Activated CD8-positive, alpha-beta memory T cell treated with anti-CD3 and anti-CD28 coated beads, Interleukin-2, amount 10 ng/mL, durations not matched to agents 7 days and 5 days (primary cell): ENCODE measurements around the gene CCN5. TPM values are rescaled to one million over a fixed set of nuclear protein-coding genes. Genes with fewer than 3 reads are reported as not detected.

ENCODE experiments used
- ATAC-seq: fragments of 150-1000 bp; cut with Tn5 transposase; one replicate; pipeline ENCODE4 v1.10.0; 2021; ENCODE audit warnings: moderate library complexity
- CTCF ChIA-PET: fragments of 350-600 bp; sonication (Branson Sonifier 250); formaldehyde crosslinking; loops from one replicate; lab custom pipeline; 2021; ENCODE audit warnings: antibody characterized with exemption; lab: Charles Lee
- DNase-seq: peaks from one replicate; pipeline ENCODE4 v3.0.0-alpha.2; 2020
- H3K27ac Mint-ChIP-seq: one replicate; pipeline ENCODE4 v1.8.0; 2021; ENCODE audit warnings: mild to moderate bottlenecking, mixed read lengths
- H3K27me3 Mint-ChIP-seq: one replicate; pipeline ENCODE4 v1.8.0; 2021; ENCODE audit warnings: mixed read lengths
- H3K36me3 Mint-ChIP-seq: one replicate; pipeline ENCODE4 v1.8.0; 2021; ENCODE audit warnings: mild to moderate bottlenecking, mixed read lengths
- H3K4me1 Mint-ChIP-seq: one replicate; pipeline ENCODE4 v1.8.0; 2021; ENCODE audit warnings: mixed read lengths
- H3K4me3 Mint-ChIP-seq: one replicate; pipeline ENCODE4 v1.8.0; 2021; ENCODE audit warnings: mild to moderate bottlenecking, moderate library complexity, mixed read lengths
- H3K9me3 Mint-ChIP-seq: one replicate; pipeline ENCODE4 v1.8.0; 2022; ENCODE audit warnings: low read depth, mixed read lengths
- total RNA-seq, 2 experiments: library from RNA; stranded (reverse); gene quantifications; one replicate each; pipeline ENCODE4 v1.2.3, GENCODE V29; 2021

The CCN5 gene
- total RNA-seq, 2 experiments from 2014 or later: not detected

DNA sequence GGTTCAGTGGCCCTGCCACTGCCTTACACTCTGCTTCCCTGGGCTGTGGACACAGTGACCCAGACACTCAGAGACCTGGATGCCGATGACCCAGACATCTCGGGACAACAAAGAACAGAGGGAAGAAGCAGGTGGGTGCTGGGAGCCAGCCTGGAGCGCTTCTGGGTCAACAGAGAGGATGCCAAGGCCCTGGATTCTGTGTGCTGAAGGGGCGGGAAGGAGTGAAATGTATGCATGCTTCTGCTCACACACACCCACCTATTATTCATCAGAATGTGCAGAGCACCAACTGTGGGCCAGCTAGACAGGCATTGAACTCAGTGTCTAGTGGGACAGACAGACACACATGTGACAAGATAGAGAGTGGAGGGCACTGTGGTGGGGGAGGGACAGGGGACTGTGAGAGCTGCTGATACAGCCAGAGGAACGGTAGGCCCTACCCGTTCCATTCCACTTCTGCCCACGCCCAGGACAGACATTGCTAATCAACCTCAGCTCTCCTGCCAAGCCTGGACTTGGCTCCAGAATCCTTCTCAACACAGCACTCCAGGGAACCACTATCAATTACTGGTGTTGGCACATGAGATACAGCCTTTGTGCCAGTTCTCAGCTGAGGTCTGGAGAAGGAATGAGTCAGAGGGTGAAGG is 50.7 kb downstream of the CCN5 start:
- no peak for DNase-seq
- H3K36me3 Mint-ChIP-seq: no peaks in the 10 kb centered on the region
- CTCF ChIA-PET: interaction anchor here (0.9 kb wide), 1 partner anchor 19 kb away, joined by 3 read pairs; no protein-coding TSS in a partner anchor
- H3K27ac Mint-ChIP-seq: no peak overlapping the region
- H3K4me1 Mint-ChIP-seq: no peaks in the 10 kb centered on the region
- peaks cover 11% of the 10 kb centered on the region for H3K27me3 Mint-ChIP-seq
- ATAC-seq: no peak
- no peak overlapping the region for H3K4me3 Mint-ChIP-seq
- no peaks in the 10 kb centered on the region for H3K9me3 Mint-ChIP-seq

DNA sequence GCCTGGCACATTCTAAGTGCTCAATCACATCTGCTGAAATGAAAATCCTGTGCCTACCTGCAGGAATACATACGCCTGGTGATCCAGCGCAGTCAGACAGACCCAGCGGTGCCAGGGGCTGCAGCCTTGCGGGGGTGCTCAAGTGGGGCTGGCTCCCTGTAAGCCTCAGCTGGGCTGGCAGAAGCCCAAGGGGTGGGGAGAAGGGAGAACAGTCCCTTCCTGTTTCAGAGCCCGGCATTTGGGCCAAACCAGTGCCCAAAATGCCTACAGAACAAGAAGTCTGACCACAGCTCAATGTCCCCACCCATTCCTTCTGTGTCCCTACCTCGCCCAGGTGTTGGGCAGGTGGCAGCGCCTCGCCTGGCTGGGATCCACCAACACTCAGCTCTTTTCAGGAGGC is 53.1 kb downstream of the CCN5 start:
- Mint-ChIP-seq H3K27ac (no peak overlapping the region), H3K36me3 (no peaks in the 10 kb centered on the region), H3K4me3 (no peak overlapping the region), H3K4me1 (no peaks in the 10 kb centered on the region), H3K9me3 (no peaks in the 10 kb centered on the region), H3K27me3 (peaks cover 11% of the 10 kb centered on the region)
- ATAC-seq (no peak), DNase-seq (no peak)
- CTCF ChIA-PET: no interaction called here

DNA sequence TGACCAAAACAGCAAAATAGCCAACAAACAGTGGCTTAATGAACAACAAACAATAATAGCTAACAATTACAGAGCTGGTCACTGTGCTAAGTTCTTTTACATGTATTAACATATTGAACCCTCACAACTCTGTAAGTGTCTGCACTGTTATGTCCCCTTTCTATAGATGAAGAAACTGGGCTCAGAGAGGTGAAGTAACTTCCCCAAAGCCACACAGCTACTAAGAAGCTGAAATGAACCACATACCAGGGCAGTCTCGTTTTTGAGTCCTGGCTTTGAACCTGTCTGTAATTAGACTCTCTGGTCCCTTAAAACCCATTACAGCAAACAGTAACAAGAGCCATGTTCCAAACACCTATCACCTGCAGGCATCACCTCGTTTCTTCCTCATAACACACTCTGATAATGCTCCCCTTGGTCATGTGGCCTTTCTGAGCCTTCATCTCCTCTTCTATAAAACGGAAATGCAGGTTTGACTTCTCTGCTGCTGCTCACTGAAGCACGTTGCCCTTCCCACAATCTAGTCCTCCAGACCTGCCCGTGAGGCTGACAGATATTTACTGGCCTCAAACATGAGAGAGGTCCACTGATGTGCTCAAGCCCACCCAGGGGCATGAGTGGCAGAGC is 53.8 kb downstream of the CCN5 start:
- no peak overlapping the region for H3K27ac Mint-ChIP-seq
- DNase-seq (no peak), ATAC-seq (no peak)
- no peaks in the 10 kb centered on the region for H3K9me3 Mint-ChIP-seq
- H3K27me3 Mint-ChIP-seq: peaks cover 11% of the 10 kb centered on the region
- H3K4me3 Mint-ChIP-seq: no peak overlapping the region
- CTCF ChIA-PET: no interaction called here
- no peaks in the 10 kb centered on the region for H3K4me1 Mint-ChIP-seq
- no peaks in the 10 kb centered on the region for H3K36me3 Mint-ChIP-seq

DNA sequence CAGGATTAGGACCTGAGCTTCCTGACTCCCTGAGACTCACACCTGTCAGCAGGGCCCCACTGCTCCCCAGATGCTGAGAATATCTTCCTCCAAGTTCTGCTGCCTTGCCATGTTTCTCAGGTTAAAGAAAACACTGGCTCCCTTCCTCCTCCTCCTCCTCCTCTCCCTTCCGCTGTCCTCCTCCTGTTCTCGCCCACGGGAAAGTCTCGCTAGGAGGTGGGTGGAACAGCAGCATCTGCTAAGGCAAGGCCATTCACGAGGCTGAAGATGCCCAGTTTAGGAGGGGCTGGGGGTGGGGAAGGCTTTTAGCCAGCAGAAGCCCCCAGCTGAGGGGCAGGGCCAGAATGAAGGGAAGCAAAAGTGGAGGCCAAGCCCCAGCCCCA is 54.3 kb downstream of the CCN5 start:
- ATAC-seq: no peak
- no peaks in the 10 kb centered on the region for H3K36me3 Mint-ChIP-seq
- CTCF ChIA-PET: no interaction called here
- no peak overlapping the region for H3K4me3 Mint-ChIP-seq
- no peak overlapping the region for H3K27ac Mint-ChIP-seq
- no peak for DNase-seq
- H3K27me3 Mint-ChIP-seq: peaks cover 11% of the 10 kb centered on the region
- no peaks in the 10 kb centered on the region for H3K4me1 Mint-ChIP-seq
- H3K9me3 Mint-ChIP-seq: no peaks in the 10 kb centered on the region

DNA sequence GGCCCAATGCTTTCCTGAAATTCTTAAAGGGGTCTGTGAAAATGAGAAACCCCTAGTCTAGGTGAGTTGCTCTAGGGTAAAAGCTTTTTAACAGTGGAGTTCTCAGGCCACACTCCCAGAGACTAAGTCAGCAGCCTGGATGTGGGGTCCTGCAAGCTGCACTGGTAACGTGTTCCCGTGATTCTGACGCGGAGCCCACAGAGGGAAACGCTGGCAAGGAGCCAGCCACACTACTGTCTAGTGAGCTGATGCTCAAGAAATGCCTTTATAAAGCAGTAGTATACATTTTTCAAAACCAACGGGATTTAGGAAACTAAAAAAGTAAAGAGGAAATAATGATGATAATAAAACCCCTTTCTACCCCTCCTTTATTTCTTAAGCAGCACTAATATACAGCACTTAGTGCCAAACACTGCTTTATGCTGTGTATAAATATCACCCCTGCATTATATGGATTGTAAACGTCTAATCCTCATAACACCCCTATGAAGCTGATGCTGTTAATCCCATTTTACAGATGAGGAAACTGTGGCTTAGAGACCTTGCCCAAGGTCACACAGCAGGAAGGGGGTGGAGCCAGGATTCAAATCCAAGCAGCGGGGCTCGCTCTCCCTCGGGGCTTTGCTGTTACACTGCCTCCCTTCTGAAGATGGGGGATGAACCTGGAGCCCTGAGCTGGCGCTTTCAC is 55.5 kb downstream of the CCN5 start:
- Mint-ChIP-seq H3K36me3 (no peaks in the 10 kb centered on the region), H3K27ac (no peak overlapping the region), H3K9me3 (no peaks in the 10 kb centered on the region), H3K4me1 (no peaks in the 10 kb centered on the region), H3K27me3 (peaks cover 9% of the 10 kb centered on the region), H3K4me3 (no peak overlapping the region)
- no peak for ATAC-seq
- CTCF ChIA-PET: no interaction called here
- no peak for DNase-seq

DNA sequence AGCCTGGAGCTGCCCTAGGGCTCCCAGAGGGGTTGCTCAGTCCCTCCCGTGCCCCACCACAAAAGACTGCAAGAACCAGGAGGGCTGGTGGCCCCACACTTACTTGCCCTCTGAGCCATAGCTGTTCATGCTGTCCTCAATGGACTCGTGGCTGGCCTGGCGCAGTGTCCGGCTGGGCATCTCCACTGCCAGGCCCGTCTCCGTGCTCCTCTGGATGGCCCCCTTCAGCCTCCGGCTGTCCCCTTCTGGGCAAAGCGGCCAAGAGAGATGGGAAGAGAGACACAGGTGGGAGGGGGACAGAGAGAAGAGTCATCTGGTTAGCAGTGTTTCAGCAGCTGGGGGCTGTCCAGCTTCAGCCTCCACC is 56.0 kb downstream of the CCN5 start:
- ATAC-seq (no peak), DNase-seq (no peak)
- H3K9me3 Mint-ChIP-seq: no peaks in the 10 kb centered on the region
- H3K4me1 Mint-ChIP-seq: no peaks in the 10 kb centered on the region
- H3K4me3 Mint-ChIP-seq: no peak overlapping the region
- no peaks in the 10 kb centered on the region for H3K36me3 Mint-ChIP-seq
- CTCF ChIA-PET: no interaction called here
- H3K27me3 Mint-ChIP-seq: peaks cover 9% of the 10 kb centered on the region
- no peak overlapping the region for H3K27ac Mint-ChIP-seq

DNA sequence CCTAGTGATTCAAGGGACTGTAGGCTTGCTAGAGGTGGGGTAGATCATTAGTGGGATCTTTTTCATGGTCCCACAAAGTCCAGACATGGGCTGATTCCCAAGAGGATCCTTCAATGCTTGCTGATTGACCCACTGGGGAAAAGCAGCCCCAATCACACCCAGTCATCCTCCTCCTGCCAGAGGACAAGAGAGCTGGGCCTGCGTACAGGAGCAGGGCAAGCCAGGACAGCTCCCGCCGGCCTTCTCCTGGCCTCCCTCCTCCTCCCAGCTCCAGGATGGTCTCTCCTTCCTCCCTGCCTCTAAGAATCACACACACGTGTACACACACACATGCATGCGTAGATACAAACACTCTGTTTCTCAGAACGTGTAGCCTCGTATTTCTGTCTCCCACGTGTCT is 57.5 kb downstream of the CCN5 start:
- ATAC-seq (no peak), DNase-seq (no peak)
- Mint-ChIP-seq H3K9me3 (no peaks in the 10 kb centered on the region), H3K4me3 (no peak overlapping the region), H3K36me3 (no peaks in the 10 kb centered on the region), H3K27me3 (peaks cover 9% of the 10 kb centered on the region), H3K4me1 (no peaks in the 10 kb centered on the region), H3K27ac (no peak overlapping the region)
- CTCF ChIA-PET: no interaction called here

DNA sequence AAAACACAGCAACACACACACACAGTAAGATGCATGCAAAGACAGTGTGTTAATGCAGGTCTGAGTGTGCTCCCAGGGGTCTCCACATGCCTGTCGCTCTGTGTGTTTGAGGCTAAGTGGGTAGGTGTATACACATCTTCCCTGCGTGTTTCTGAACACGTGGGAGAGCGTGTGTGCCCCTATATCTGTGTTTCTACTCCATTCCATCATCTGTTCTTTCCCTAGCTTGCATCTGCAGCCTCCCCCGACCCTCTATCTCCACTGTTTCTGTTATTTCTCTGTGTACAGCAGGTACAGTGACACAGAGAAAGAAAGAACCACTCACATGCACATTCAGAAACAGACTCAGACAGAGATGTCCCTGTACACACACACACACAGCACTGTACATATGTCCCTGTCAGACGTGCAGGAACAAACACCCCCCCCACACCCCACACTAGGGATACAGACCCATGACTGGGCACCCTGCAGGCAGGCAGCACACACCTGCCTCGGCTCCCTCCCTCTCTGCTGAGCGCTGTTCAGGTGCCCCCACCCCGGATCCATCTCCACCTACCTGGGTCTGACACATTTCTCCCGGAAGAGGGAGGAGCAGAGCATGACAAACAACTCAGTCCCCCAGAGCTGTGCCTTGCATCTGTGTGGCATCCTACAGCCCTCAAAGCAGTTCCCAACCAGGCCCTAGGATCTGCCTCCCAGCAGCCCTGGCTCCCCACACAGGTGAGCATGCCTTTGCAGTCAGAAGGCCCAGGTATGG is 58.1 kb downstream of the CCN5 start:
- ATAC-seq (no peak), DNase-seq (no peak)
- no peaks in the 10 kb centered on the region for H3K36me3 Mint-ChIP-seq
- H3K4me1 Mint-ChIP-seq: no peaks in the 10 kb centered on the region
- CTCF ChIA-PET: no interaction called here
- H3K4me3 Mint-ChIP-seq: no peak overlapping the region
- H3K9me3 Mint-ChIP-seq: no peaks in the 10 kb centered on the region
- H3K27ac Mint-ChIP-seq: no peak overlapping the region
- H3K27me3 Mint-ChIP-seq: peaks cover 9% of the 10 kb centered on the region

DNA sequence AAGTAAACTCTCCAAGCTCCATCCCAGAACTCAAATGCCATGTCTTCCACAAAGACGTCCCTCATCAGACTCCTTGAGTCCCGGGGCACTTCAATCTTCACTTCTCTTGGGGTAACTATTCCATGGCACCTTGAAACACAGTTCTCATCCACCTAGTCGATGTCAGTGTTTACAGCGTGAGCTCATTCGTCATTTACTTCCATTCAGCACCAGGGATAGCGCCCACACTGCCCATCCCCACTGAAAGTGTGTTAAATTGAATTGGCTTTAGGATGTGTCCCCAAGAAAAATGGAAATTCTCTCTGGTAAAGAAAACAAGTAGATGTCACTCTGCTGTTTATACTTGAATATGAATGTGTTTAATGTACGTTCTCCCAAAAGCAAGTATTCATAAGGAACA is 61.8 kb downstream of the CCN5 start:
- no peak for DNase-seq
- CTCF ChIA-PET: no interaction called here
- Mint-ChIP-seq H3K4me1 (no peaks in the 10 kb centered on the region), H3K4me3 (no peak overlapping the region), H3K27me3 (peaks cover 10% of the 10 kb centered on the region), H3K36me3 (no peaks in the 10 kb centered on the region), H3K9me3 (no peaks in the 10 kb centered on the region), H3K27ac (no peak overlapping the region)
- ATAC-seq: no peak

Other genes with a start within 250 kb of the CCN5 start
- 10 to 100 TPM; 16.5 to 23.9 TPM for gene TTPAL, start 239.5 kb upstream of the CCN5 start, total RNA-seq
- 10 to 100 TPM; 50.1 to 64.6 TPM for gene SERINC3, start 193.3 kb upstream of the CCN5 start, total RNA-seq
- gene PKIG, start 132.8 kb upstream of the CCN5 start, total RNA-seq: 1 to 10 TPM; 1.1 to 1.6 TPM
- gene ADA, start 63.7 kb upstream of the CCN5 start, total RNA-seq: 100 to 1,000 TPM in 1 of 2 experiments, 10 to 100 TPM in 1; 81.4 to 114 TPM
- gene KCNK15, start 30.5 kb downstream of the CCN5 start, total RNA-seq: not detected
- not detected for gene RIMS4, start 95.2 kb downstream of the CCN5 start, total RNA-seq
- gene YWHAB, start 170.3 kb downstream of the CCN5 start, total RNA-seq: 100 to 1,000 TPM; 198 to 252 TPM
- 100 to 1,000 TPM; 113 to 126 TPM for gene PABPC1L, start 194.7 kb downstream of the CCN5 start, total RNA-seq
- gene TOMM34, start 245.0 kb downstream of the CCN5 start, total RNA-seq: 10 to 100 TPM; 22.3 to 31.2 TPM